HepG2 (cell line): Measurements from ENCODE around the gene CYB561. TPM values are rescaled to one million over a fixed set of nuclear protein-coding genes. Genes with fewer than 3 reads are reported as not detected.

Experiments
- CHD4 ChIP-seq: fragments of 200-600 bp; sonication (generic); IDR thresholded peaks from 2 replicates; pipeline ENCODE4 v1.7.0; 2017; ENCODE audit warnings: mild to moderate bottlenecking, low read length, borderline replicate concordance
- HNF4A ChIP-seq: sonication (generic); formaldehyde crosslinking; IDR thresholded peaks from 2 replicates; pipeline ENCODE4 v1.4.0; 2020; ENCODE audit warnings: missing genetic modification reagents
- MEIS1 ChIP-seq: sonication (generic); formaldehyde crosslinking; IDR thresholded peaks from 2 replicates; pipeline ENCODE4 v1.9.0; 2021; ENCODE audit warnings: mild to moderate bottlenecking, missing genetic modification reagents, moderate library complexity, borderline replicate concordance
- NR2F6 ChIP-seq, 2 experiments: IDR thresholded peaks; 2 replicates each; pipeline ENCODE4 v1.6.1; 2016; ENCODE audit warnings: antibody characterized with exemption in 1 of 2, mild to moderate bottlenecking in 1 of 2
- SP4 ChIP-seq: sonication (generic); formaldehyde crosslinking; IDR thresholded peaks from 2 replicates; pipeline ENCODE4 v1.8.1; 2023; ENCODE audit warnings: mild to moderate bottlenecking, missing genetic modification reagents
- ZBTB20 ChIP-seq: sonication (generic); formaldehyde crosslinking; IDR thresholded peaks from 2 replicates; pipeline ENCODE4 v1.8.1; 2023; ENCODE audit warnings: missing genetic modification reagents, low read depth, mild to moderate bottlenecking, borderline replicate concordance
- ZNF362 ChIP-seq: sonication (generic); formaldehyde crosslinking; IDR thresholded peaks from 2 replicates; pipeline ENCODE4 v1.4.0; 2020; ENCODE audit warnings: missing genetic modification reagents, mild to moderate bottlenecking, borderline replicate concordance
- ZNF451 ChIP-seq: sonication (generic); formaldehyde crosslinking; IDR thresholded peaks from 2 replicates; pipeline ENCODE4 v1.5.0; 2020; ENCODE audit warnings: mild to moderate bottlenecking, missing genetic modification reagents
- ZNF724P ChIP-seq: sonication (generic); formaldehyde crosslinking; IDR thresholded peaks from 2 replicates; pipeline ENCODE4 v1.8.0; 2022; ENCODE audit warnings: missing genetic modification reagents, borderline replicate concordance
- ZNF761 ChIP-seq: sonication (generic); formaldehyde crosslinking; conservative IDR thresholded peaks from 2 replicates; pipeline ENCODE4 v1.4.0; 2020; ENCODE audit warnings: mild to moderate bottlenecking, missing genetic modification reagents
- ZNF768 ChIP-seq: sonication (generic); formaldehyde crosslinking; IDR thresholded peaks from 2 replicates; pipeline ENCODE4 v1.4.0; 2020; ENCODE audit warnings: missing genetic modification reagents
- ZNF775 ChIP-seq: sonication (generic); formaldehyde crosslinking; IDR thresholded peaks from 2 replicates; pipeline ENCODE4 v1.4.0; 2020; ENCODE audit warnings: missing genetic modification reagents, mild to moderate bottlenecking, moderate library complexity, borderline replicate concordance
- polyA plus RNA-seq, 8 experiments: library from polyadenylated mRNA; depleted of rRNA in 3 of 8; stranded (reverse) in 7 of 8; unstranded in 1 of 8; fragments of >200 nt; fragmentation: Illumina TruSeq in 4 of 8; extraction: Trizol in 4 of 8; gene quantifications; 2 replicates each; pipeline versions ENCODE4 v1.2.1 to v1.2.3, GENCODE V29; 2011 to 2016; ENCODE audit warnings: low read depth in 4 of 8, missing spikeins in 1 of 8, mixed read lengths in 1 of 8; ENCODE audit not compliant: insufficient read depth in 1 of 8
- total RNA-seq, 5 experiments: library from RNA; depleted of rRNA; stranded (reverse); fragments of >200 nt; fragmentation: Illumina TruSeq; extraction: Trizol; gene quantifications; 2 replicates each; pipeline ENCODE4 v1.2.3, GENCODE V29; 2016; ENCODE audit warnings: low read depth in 1 of 5
- TF ChIP-seq, protein P1 (sequence below): IDR thresholded peaks from 2 replicates; pipeline ENCODE4 v1.4.0; 2020; ENCODE audit warnings: mild to moderate bottlenecking, missing genetic modification reagents
- TF ChIP-seq, protein P2 (sequence below): sonication (generic); formaldehyde crosslinking; IDR thresholded peaks from 2 replicates; pipeline ENCODE4 v1.5.0; 2020; ENCODE audit warnings: missing genetic modification reagents
- TF ChIP-seq, protein P3 (sequence below): sonication (generic); formaldehyde crosslinking; conservative IDR thresholded peaks from 2 replicates; pipeline ENCODE4 v1.4.0; 2020; ENCODE audit warnings: mild to moderate bottlenecking, missing genetic modification reagents, moderate library complexity

The CYB561 gene
- total and polyA plus RNA-seq, 2 of the 13 experiments (the other 11 are each of a cell fraction or from before 2014, with no cell fraction given), result 1.5 to 6.7 TPM

GRCh38 chr17:63445571-63445953, 544 bp downstream of the CYB561 start (continued):
- TF ChIP-seq, protein P1, sequence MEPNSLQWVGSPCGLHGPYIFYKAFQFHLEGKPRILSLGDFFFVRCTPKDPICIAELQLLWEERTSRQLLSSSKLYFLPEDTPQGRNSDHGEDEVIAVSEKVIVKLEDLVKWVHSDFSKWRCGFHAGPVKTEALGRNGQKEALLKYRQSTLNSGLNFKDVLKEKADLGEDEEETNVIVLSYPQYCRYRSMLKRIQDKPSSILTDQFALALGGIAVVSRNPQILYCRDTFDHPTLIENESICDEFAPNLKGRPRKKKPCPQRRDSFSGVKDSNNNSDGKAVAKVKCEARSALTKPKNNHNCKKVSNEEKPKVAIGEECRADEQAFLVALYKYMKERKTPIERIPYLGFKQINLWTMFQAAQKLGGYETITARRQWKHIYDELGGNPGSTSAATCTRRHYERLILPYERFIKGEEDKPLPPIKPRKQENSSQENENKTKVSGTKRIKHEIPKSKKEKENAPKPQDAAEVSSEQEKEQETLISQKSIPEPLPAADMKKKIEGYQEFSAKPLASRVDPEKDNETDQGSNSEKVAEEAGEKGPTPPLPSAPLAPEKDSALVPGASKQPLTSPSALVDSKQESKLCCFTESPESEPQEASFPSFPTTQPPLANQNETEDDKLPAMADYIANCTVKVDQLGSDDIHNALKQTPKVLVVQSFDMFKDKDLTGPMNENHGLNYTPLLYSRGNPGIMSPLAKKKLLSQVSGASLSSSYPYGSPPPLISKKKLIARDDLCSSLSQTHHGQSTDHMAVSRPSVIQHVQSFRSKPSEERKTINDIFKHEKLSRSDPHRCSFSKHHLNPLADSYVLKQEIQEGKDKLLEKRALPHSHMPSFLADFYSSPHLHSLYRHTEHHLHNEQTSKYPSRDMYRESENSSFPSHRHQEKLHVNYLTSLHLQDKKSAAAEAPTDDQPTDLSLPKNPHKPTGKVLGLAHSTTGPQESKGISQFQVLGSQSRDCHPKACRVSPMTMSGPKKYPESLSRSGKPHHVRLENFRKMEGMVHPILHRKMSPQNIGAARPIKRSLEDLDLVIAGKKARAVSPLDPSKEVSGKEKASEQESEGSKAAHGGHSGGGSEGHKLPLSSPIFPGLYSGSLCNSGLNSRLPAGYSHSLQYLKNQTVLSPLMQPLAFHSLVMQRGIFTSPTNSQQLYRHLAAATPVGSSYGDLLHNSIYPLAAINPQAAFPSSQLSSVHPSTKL (CRISPR knock-in tag), result 0 out of 2 replicates have a peak, but pooled peaks have one; percentile 7
- TF ChIP-seq, protein P2, sequence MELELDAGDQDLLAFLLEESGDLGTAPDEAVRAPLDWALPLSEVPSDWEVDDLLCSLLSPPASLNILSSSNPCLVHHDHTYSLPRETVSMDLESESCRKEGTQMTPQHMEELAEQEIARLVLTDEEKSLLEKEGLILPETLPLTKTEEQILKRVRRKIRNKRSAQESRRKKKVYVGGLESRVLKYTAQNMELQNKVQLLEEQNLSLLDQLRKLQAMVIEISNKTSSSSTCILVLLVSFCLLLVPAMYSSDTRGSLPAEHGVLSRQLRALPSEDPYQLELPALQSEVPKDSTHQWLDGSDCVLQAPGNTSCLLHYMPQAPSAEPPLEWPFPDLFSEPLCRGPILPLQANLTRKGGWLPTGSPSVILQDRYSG (CRISPR knock-in tag), result no peak
- TF ChIP-seq CHD4, result no peak
- 0 out of 2 replicates have a peak, but pooled peaks have one; percentile 63 for TF ChIP-seq MEIS1 (CRISPR knock-in tag)
- TF ChIP-seq ZNF362 (CRISPR knock-in tag), result 0 out of 2 replicates have a peak, but pooled peaks have one; percentile 29
- TF ChIP-seq, protein P3, sequence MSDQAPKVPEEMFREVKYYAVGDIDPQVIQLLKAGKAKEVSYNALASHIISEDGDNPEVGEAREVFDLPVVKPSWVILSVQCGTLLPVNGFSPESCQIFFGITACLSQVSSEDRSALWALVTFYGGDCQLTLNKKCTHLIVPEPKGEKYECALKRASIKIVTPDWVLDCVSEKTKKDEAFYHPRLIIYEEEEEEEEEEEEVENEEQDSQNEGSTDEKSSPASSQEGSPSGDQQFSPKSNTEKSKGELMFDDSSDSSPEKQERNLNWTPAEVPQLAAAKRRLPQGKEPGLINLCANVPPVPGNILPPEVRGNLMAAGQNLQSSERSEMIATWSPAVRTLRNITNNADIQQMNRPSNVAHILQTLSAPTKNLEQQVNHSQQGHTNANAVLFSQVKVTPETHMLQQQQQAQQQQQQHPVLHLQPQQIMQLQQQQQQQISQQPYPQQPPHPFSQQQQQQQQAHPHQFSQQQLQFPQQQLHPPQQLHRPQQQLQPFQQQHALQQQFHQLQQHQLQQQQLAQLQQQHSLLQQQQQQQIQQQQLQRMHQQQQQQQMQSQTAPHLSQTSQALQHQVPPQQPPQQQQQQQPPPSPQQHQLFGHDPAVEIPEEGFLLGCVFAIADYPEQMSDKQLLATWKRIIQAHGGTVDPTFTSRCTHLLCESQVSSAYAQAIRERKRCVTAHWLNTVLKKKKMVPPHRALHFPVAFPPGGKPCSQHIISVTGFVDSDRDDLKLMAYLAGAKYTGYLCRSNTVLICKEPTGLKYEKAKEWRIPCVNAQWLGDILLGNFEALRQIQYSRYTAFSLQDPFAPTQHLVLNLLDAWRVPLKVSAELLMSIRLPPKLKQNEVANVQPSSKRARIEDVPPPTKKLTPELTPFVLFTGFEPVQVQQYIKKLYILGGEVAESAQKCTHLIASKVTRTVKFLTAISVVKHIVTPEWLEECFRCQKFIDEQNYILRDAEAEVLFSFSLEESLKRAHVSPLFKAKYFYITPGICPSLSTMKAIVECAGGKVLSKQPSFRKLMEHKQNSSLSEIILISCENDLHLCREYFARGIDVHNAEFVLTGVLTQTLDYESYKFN (CRISPR knock-in tag), result 0 out of 2 replicates have a peak, but pooled peaks have one; percentile 26
- TF ChIP-seq ZNF724P, result peak; percentile 58; the same call in 1 of the 2 replicates
- peak; percentile 81; the same call in 1 of the 2 replicates for TF ChIP-seq ZNF761 (CRISPR knock-in tag)
- no peak for TF ChIP-seq ZNF451 (CRISPR knock-in tag)
- 0 out of 2 replicates have a peak, but pooled peaks have one; percentile 74 for TF ChIP-seq ZNF775 (CRISPR knock-in tag)
- TF ChIP-seq ZNF768 (CRISPR knock-in tag), result peak; percentile 29; the same call in 1 of the 2 replicates
- no peak for TF ChIP-seq HNF4A (CRISPR knock-in tag)
- TF ChIP-seq NR2F6 (IDR thresholded peaks at IDR 0.05), result no peak
- 0 out of 2 replicates have a peak, but pooled peaks have one; percentile 8 for TF ChIP-seq NR2F6 (CRISPR knock-in tag; IDR thresholded peaks at IDR 0.05)
- TF ChIP-seq SP4 (CRISPR knock-in tag), result no peak
- TF ChIP-seq ZBTB20 (CRISPR knock-in tag), result 0 out of 2 replicates have a peak, but pooled peaks have one; percentile 31
